K562 (cell line): ENCODE measurements around the gene LRRC8A. TPM values are rescaled to one million over a fixed set of nuclear protein-coding genes. Genes with fewer than 3 reads are reported as not detected.

Experiments
- ATAC-seq: fragments of 200-7000 bp; cut with Tn5 transposase; 3 replicates; pipeline ENCODE4 v1.9.1; 2020; ENCODE audit warnings: moderate library complexity
- BruUV-seq: library from RNA; stranded (reverse); fragments of 400-500 nt; replicated peaks from 2 replicates; lab custom pipeline; 2021; lab: Mats Ljungman, UMichigan
- CTCF ChIA-PET: fragments of 300-600 bp; formaldehyde crosslinking; extraction: SDS; loops from one replicate; lab custom pipeline; 2021; ENCODE audit warnings: low intra/inter-chr PET ratio; lab: Yijun Ruan, JAX
- POLR2A ChIA-PET: fragments of 300-600, 350-650 bp; sonication (Branson Sonifier 250); formaldehyde crosslinking; extraction: SDS; loops from one replicate; lab custom pipeline; 2021; ENCODE audit warnings: antibody characterized with exemption, inconsistent platforms; lab: Yijun Ruan, JAX
- DNase-seq, 4 experiments: peaks; one replicate each; pipeline versions ENCODE4 v3.0.0 to v3.0.0-alpha.2; 2011 to 2018; ENCODE audit warnings: low spot score in 3 of 4, mixed read lengths in 3 of 4; ENCODE audit errors: extremely low read depth in 1 of 4
- FAIRE-seq: peaks from 2 replicates; lab custom pipeline; 2011; peaks lifted over from hg19 to GRCh38; lab: Jason Lieb, UNC
- H2AFZ ChIP-seq: 2 replicates; pipeline ENCODE4 v1.6.0; 2011; ENCODE audit warnings: low read depth, low read length, control low read depth, inconsistent platforms
- H3K27ac ChIP-seq: fragments of 200-600 bp; 3 replicates; pipeline ENCODE4 v1.8.0; 2011; ENCODE audit warnings: low read depth, mild to moderate bottlenecking, control low read depth, inconsistent platforms, low read length, moderate library complexity, mixed read lengths; ENCODE audit errors: extremely low read depth
- H3K27me3 ChIP-seq, 2 experiments: fragments of 300-600 bp in 1 of 2; 2 replicates in 1 of 2; 3 replicates in 1 of 2; pipeline versions ENCODE4 v1.6.0 to v1.8.0; 2011; ENCODE audit warnings: inconsistent platforms in 2 of 2, low read length in 2 of 2, mild to moderate bottlenecking in 1 of 2, mixed read lengths in 1 of 2, moderate library complexity in 1 of 2; ENCODE audit not compliant: control insufficient read depth in 2 of 2, insufficient read depth in 2 of 2
- H3K36me3 ChIP-seq: fragments of 300-600 bp; 3 replicates; pipeline ENCODE4 v1.8.0; 2011; ENCODE audit warnings: mild to moderate bottlenecking, low read length, inconsistent platforms; ENCODE audit not compliant: control insufficient read depth, insufficient read depth
- H3K4me1 ChIP-seq, 2 experiments: fragments of 200-600 bp in 1 of 2; replicated peaks in 1 of 2; 2 replicates in 1 of 2; 3 replicates in 1 of 2; pipeline versions ENCODE4 v1.5.1 to v1.8.0; 2011; ENCODE audit warnings: inconsistent platforms in 2 of 2, low read length in 2 of 2, mild to moderate bottlenecking in 1 of 2, mixed read lengths in 1 of 2, moderate library complexity in 1 of 2; ENCODE audit not compliant: control insufficient read depth in 2 of 2, insufficient read depth in 2 of 2
- H3K4me2 ChIP-seq: 2 replicates; pipeline ENCODE4 v1.6.1; 2011; ENCODE audit warnings: low read length, control low read depth, inconsistent platforms, mixed read lengths; ENCODE audit not compliant: insufficient read depth
- H3K4me3 ChIP-seq: fragments of 200-600 bp; sonication (generic), shearing (Covaris generic); 2 replicates; pipeline ENCODE4 v1.5.1; 2016; ENCODE audit warnings: control low read depth, inconsistent platforms
- H3K79me2 ChIP-seq: fragments of 200-600 bp; 3 replicates; pipeline ENCODE4 v1.8.0; 2011; ENCODE audit warnings: low read length, inconsistent platforms; ENCODE audit not compliant: control insufficient read depth, insufficient read depth
- H3K9ac ChIP-seq, 2 experiments: 2 replicates each; pipeline versions ENCODE4 v1.6.0 to v1.6.1; 2011; ENCODE audit warnings: low read depth in 2 of 2, low read length in 2 of 2, control low read depth in 1 of 2, inconsistent platforms in 1 of 2, mild to moderate bottlenecking in 1 of 2, mixed read lengths in 1 of 2; ENCODE audit not compliant: insufficient read depth in 1 of 2
- H3K9me1 ChIP-seq: one replicate; pipeline ENCODE4 v1.6.0; 2011; ENCODE audit warnings: inconsistent platforms, mild to moderate bottlenecking, low read length, moderate library complexity; ENCODE audit not compliant: control insufficient read depth, insufficient read depth
- H3K9me3 ChIP-seq: replicated peaks from 2 replicates; pipeline ENCODE4 v1.5.1; 2011; ENCODE audit warnings: low read depth, low read length, inconsistent platforms; ENCODE audit not compliant: control insufficient read depth, insufficient read depth
- H4K20me1 ChIP-seq: replicated peaks from 2 replicates; pipeline ENCODE4 v1.6.1; 2011; ENCODE audit warnings: low read length, inconsistent platforms, mixed read lengths; ENCODE audit not compliant: control insufficient read depth, insufficient read depth
- ADNP ChIP-seq: fragments of 200-800 bp; sonication (Bioruptor generic); IDR thresholded peaks from 2 replicates; pipeline ENCODE4 v1.6.1; 2016; ENCODE audit warnings: missing genetic modification characterization, missing compliant biosample characterization
- ATF7 ChIP-seq: fragments of 450-650 bp; IDR thresholded peaks from 2 replicates; pipeline ENCODE4 v1.7.1; 2014; ENCODE audit warnings: mild to moderate bottlenecking, moderate library complexity
- BCOR ChIP-seq: fragments of 450-650 bp; IDR thresholded peaks from 2 replicates; pipeline ENCODE4 v1.6.1; 2016
- BRF1 ChIP-seq: IDR thresholded peaks from 3 replicates; pipeline ENCODE4 v1.6.1; 2011; ENCODE audit warnings: borderline replicate concordance, mild to moderate bottlenecking; ENCODE audit not compliant: insufficient read length; ENCODE audit errors: extremely low read depth
- ETS2 ChIP-seq: IDR thresholded peaks from 2 replicates; pipeline ENCODE4 v1.6.1; 2016; ENCODE audit warnings: borderline replicate concordance, missing genetic modification characterization, mild to moderate bottlenecking, moderate library complexity, missing compliant biosample characterization; ENCODE audit not compliant: poor library complexity, severe bottlenecking
- FOXJ2 ChIP-seq: fragments of 200-800 bp; sonication (Bioruptor generic); IDR thresholded peaks from 2 replicates; pipeline ENCODE4 v1.6.1; 2016; ENCODE audit warnings: missing genetic modification characterization, missing compliant biosample characterization
- KDM1A ChIP-seq, 2 experiments: fragments of 450-650 bp; IDR thresholded peaks; 2 replicates each; pipeline ENCODE4 v1.6.1; 2016; ENCODE audit warnings: mild to moderate bottlenecking in 2 of 2
- KDM4B ChIP-seq, 2 experiments: fragments of 450-650 bp in 1 of 2; sonication (generic) in 1 of 2; IDR thresholded peaks; 2 replicates each; pipeline ENCODE4 v1.6.1; 2016 to 2017; ENCODE audit warnings: borderline replicate concordance in 2 of 2, antibody characterized with exemption in 1 of 2, low read depth in 1 of 2, mild to moderate bottlenecking in 1 of 2
- PHB ChIP-seq: fragments of 250-450 bp; sonication (Bioruptor Pico); IDR thresholded peaks from 2 replicates; pipeline ENCODE4 v1.5.0; 2021
- PRMT5 ChIP-seq: sonication (generic); formaldehyde crosslinking; IDR thresholded peaks from 2 replicates; pipeline ENCODE4 v1.5.0; 2020; ENCODE audit warnings: missing genetic modification reagents
- RBM25 ChIP-seq: fragments of 200-400 bp; formaldehyde crosslinking; IDR thresholded peaks from 2 replicates; pipeline ENCODE4 v1.6.1; 2018; ENCODE audit warnings: low read length, low read depth, moderate library complexity; ENCODE audit not compliant: severe bottlenecking
- RHOXF2B ChIP-seq: fragments of 250-450 bp; sonication (Bioruptor Pico); conservative IDR thresholded peaks from 2 replicates; pipeline ENCODE4 v1.5.1; 2021
- SUPT5H ChIP-seq: fragments of 450-650 bp; IDR thresholded peaks from 2 replicates; pipeline ENCODE4 v1.6.1; 2016
- ZBTB1 ChIP-seq: sonication (generic); formaldehyde crosslinking; IDR thresholded peaks from 2 replicates; pipeline ENCODE4 v1.8.1; 2023; ENCODE audit warnings: missing genetic modification reagents, low read depth, mild to moderate bottlenecking, borderline replicate concordance
- ZNF668 ChIP-seq: fragments of 250-450 bp; sonication (Bioruptor Pico); IDR thresholded peaks from 2 replicates; pipeline ENCODE4 v1.8.0; 2022; ENCODE audit warnings: mild to moderate bottlenecking, inconsistent platforms
- WGBS: fragments of 100-300 bp; shearing (Covaris generic); methylation state at CpG from one replicate; pipeline ENCODE4 v1.1.6; 2016; ENCODE audit warnings: low coverage, mixed read lengths; ENCODE audit not compliant: insufficient coverage; ENCODE audit errors: missing lambda C conversion rate; 5-methylcytosine and 5-hydroxymethylcytosine counted together
- in situ Hi-C: fragments of 300-500 bp; cut with MboI; formaldehyde crosslinking; loops from 4 replicates; pipeline ENCODE4 v1.15.0; 2018; ENCODE audit warnings: inconsistent platforms, mixed read lengths
- intact Hi-C: fragments of 100-400 bp; cut with micrococcal nuclease; formaldehyde crosslinking; loops from 2 replicates; pipeline ENCODE4 v1.14.2; 2022
- polyA plus RNA-seq, 8 experiments: library from polyadenylated mRNA; depleted of rRNA in 4 of 8; stranded (reverse) in 5 of 8; unstranded in 3 of 8; fragments of >200 nt; fragmentation: Nextera tagmentation in 2 of 8; fragmentation: Illumina TruSeq in 1 of 8; extraction: Ambion mirVana in 2 of 8; extraction: Trizol in 1 of 8; gene quantifications; 2 replicates each; pipeline versions ENCODE4 v1.2.1 to v1.2.3, GENCODE V29; 2011 to 2014; ENCODE audit warnings: inconsistent platforms in 1 of 8, missing spikeins in 1 of 8
- total RNA-seq, 7 experiments: library from RNA; depleted of rRNA in 6 of 7; stranded (reverse); fragments of >200 nt in 6 of 7; fragmentation: Illumina TruSeq in 2 of 7; extraction: Trizol in 2 of 7; gene quantifications; 2 replicates each; pipeline versions ENCODE4 v1.2.1 to v1.2.3, GENCODE V29; 2011 to 2021; ENCODE audit warnings: low replicate concordance in 1 of 7
- TF ChIP-seq, protein P1 (sequence below): fragments of 200-400 bp; formaldehyde crosslinking; IDR thresholded peaks from 2 replicates; pipeline ENCODE4 v1.6.1; 2017; ENCODE audit warnings: mild to moderate bottlenecking, low read depth, low read length, moderate library complexity

Gene LRRC8A
- total and polyA plus RNA-seq, 9 of the 15 experiments (the other 6 are each of a cell fraction or from before 2014, with no cell fraction given): 2.9 to 24.7 (median 8.9) TPM

DNA sequence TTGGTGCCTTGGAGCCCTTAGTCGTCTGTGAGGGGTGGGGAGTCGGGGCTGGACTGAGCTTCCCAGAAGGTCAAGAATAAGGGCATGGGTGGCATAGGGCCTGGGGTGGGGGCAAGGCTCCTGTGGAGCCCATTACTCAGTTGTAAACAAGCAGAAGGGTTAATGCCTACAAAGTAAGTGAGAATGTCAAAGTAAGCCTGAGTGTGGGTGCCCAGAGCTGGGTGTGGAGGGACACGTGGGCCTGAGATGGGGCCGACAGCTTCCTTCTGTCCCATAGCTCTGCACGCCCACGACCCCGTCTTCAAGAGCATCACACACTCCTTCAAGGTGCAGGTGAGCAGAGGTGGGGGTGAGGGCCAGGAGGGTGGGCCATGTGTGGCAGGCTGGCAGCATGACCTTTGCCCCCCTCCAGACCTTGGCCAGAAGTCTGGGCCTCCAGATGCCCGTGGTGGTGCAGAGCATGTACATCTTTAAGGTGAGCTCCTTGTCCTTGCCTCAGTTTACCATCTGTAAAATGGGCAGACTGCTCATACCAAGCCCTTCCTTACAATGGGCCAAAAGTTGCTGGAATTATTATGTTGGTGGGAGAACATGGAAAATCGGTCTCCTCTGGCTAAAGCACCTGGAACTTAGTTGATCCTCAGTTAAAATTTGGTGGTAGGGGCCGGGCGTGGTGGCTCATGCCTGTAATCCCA lies 54.4 kb downstream of the LRRC8A start:
- TF ChIP-seq ZBTB1 (CRISPR knock-in tag) (0 out of 2 replicates have a peak, but pooled peaks have one; percentile 25), KDM4B (IDR thresholded peaks at IDR 0.05; ENCODE audit: borderline replicate concordance in 2 of 2, low read depth in 1 of 2) (no peak), RHOXF2B (no peak), SUPT5H (no peak), PRMT5 (CRISPR knock-in tag) (no peak), PHB (CRISPR knock-in tag) (no peak), ATF7 (no peak), BRF1 (no peak), ADNP (tag) (0 out of 2 replicates have a peak, but pooled peaks have one; percentile 39), ZNF668 (CRISPR knock-in tag) (no peak), ETS2 (tag) (no peak), RBM25 (peak; percentile 36), KDM1A (IDR thresholded peaks at IDR 0.05) (peak in 1 of 2 experiments; percentile 54; a peak in 2 of 4 replicates), BCOR (peak; percentile 69), FOXJ2 (no peak)
- TF ChIP-seq, protein P1, sequence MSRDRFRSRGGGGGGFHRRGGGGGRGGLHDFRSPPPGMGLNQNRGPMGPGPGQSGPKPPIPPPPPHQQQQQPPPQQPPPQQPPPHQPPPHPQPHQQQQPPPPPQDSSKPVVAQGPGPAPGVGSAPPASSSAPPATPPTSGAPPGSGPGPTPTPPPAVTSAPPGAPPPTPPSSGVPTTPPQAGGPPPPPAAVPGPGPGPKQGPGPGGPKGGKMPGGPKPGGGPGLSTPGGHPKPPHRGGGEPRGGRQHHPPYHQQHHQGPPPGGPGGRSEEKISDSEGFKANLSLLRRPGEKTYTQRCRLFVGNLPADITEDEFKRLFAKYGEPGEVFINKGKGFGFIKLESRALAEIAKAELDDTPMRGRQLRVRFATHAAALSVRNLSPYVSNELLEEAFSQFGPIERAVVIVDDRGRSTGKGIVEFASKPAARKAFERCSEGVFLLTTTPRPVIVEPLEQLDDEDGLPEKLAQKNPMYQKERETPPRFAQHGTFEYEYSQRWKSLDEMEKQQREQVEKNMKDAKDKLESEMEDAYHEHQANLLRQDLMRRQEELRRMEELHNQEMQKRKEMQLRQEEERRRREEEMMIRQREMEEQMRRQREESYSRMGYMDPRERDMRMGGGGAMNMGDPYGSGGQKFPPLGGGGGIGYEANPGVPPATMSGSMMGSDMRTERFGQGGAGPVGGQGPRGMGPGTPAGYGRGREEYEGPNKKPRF: no peak
- ATAC-seq (no peak), DNase-seq (no peak), FAIRE-seq (no peak)
- H3K27me3 ChIP-seq: no peaks in the 10 kb centered on the region
- intact Hi-C loops: no loop called here
- H3K9me3 ChIP-seq: no peaks in the 10 kb centered on the region
- no peak overlapping the region for H3K4me3 ChIP-seq
- 46% methylated on average over 11 of the region's 11 CpGs for WGBS
- no peaks in the 10 kb centered on the region for H4K20me1 ChIP-seq
- ChIA-PET CTCF (no interaction called here), POLR2A (interaction anchor here (0.6 to 0.7 kb wide), 3 partner anchors 11 to 38 kb away, joined by 3 to 4 read pairs (median 4); partner anchors contain the start of genes DOLK and NUP188)
- in situ Hi-C loops: no loop called here
- H3K27ac ChIP-seq: no peak overlapping the region
- H3K4me2 ChIP-seq: no peak overlapping the region
- H3K9me1 ChIP-seq: peaks cover 2% of the 10 kb centered on the region
- H2AFZ ChIP-seq: no peak overlapping the region
- H3K79me2 ChIP-seq: no peaks in the 10 kb centered on the region
- H3K36me3 ChIP-seq: no peaks in the 10 kb centered on the region
- peaks cover 0 to 9% of the 10 kb centered on the region in 2 experiments; a peak in 3 of 5 replicates for H3K4me1 ChIP-seq
- BruUV-seq: no TSS peak
- H3K9ac ChIP-seq: no peak overlapping the region
